Skin of body (tissue), 3 donors: Measurements from ENCODE around the gene ANKRD26. TPM values are rescaled to one million over a fixed set of nuclear protein-coding genes. Genes with fewer than 3 reads are reported as not detected.

Source experiments
- DNase-seq: peaks from one replicate; lab custom pipeline; 2025; lab: John Stamatoyannopoulos, UW
- small RNA-seq: library from RNA; depleted of rRNA; stranded (forward); fragments of <200 nt; gene quantifications from one replicate; pipeline ENCODE3, GENCODE V24; 2014; ENCODE audit warnings: low replicate concordance
- total RNA-seq: library from RNA; depleted of rRNA; stranded (reverse); fragments of >200 nt; gene quantifications from one replicate; pipeline ENCODE4 v1.2.3, GENCODE V29; 2014

Gene ANKRD26
- total RNA-seq, 1 donor from 2014 or later = 17.6 TPM

GRCh38 chr10:27020243-27020642, 80.1 kb downstream of the ANKRD26 start:
- no peak for DNase-seq

DNA sequence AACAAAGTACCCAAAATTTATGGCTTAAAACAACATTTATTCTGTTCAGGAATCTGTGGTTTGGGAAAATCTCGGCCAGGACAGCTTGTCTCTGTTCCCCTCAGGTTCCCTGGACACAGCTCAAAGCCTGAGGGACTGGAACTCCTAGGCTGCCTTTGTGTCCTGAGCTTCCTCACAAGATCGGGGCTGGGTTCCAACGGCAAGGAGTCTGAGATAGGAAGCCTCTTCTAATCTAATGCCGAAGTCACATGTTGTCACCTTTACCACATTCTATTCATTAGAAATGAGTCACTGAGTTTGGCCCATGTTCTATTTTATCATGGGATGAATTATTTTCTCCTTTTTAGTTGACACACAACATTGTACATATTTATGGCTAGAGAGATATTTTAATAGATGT, 80.5 kb downstream of the ANKRD26 start:
- no peak for DNase-seq

DNA sequence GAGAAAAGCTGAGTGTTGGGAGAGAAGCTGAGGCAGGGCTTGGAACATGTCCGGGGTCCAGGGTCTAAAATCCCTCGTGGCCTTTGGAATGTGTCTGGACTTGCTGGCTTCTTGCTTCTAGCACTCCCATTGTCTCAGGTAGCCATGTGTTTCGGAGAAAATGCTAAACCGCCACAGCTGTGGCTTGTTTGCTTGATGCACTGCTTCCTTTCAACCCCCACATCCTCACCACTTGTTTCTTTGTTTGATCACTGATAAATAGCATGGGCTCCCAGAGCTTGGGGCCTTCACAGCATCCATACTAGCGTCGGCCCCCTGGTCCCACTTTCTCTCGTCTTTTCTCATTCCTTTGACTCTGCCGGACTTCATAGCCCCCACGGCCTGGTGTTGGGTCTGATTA, 102.7 kb downstream of the ANKRD26 start:
- DNase-seq = no peak

GRCh38 chr10:26994743-26995142, 105.6 kb downstream of the ANKRD26 start:
- no peak for DNase-seq

- no peak for DNase-seq
Observed at GRCh38 chr10:26987851-26988250, 112.4 kb downstream of the ANKRD26 start.

- no peak for DNase-seq
Observed at GRCh38 chr10:26983156-26983555, 117.1 kb downstream of the ANKRD26 start.

- no peak for DNase-seq
Observed at GRCh38 chr10:26982058-26982457, 118.2 kb downstream of the ANKRD26 start.

GRCh38 chr10:26981232-26981824, 119.0 kb downstream of the ANKRD26 start:
- no peak for DNase-seq

- no peak for DNase-seq
Observed at GRCh38 chr10:26978519-26978918, 121.8 kb downstream of the ANKRD26 start.

DNA sequence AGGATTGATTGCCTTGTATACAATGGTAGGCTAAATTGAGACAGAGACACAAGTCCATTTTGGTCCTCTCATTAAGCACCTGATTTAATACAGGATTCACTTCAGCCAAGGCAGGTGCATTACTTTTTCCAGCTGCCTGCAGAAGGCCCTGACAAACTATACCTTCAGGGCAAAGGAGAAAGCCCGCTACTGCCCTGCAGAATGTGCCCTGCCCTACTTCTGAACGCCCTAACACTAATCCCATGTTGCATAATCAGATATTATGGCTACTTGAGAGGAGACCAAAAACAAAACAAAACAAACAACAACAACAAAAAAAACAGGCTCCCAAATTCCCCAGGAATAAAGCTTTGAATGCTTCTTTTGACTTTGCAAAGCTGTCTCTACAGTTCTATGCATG, 122.7 kb downstream of the ANKRD26 start:
- DNase-seq = no peak

DNA sequence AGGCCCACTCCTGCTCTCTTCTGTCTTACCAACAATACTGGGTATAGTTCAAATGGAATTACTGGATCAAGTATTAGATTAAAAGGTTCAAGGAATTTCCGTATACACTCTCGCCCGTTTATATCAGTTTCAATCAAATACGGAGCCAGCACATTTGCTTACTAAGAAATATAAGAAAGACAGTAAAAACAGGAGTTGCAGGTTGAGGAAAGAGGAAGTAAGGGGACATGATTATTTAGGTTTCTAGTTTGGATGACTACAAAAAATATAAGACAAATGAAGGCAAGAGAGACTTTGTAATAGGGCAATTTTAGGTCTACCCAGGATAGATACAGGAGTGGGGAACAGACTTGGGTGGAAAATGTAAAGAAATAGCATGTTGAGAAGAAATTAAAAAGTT, 129.6 kb downstream of the ANKRD26 start:
- DNase-seq = no peak

- DNase-seq = no peak
Observed at GRCh38 chr10:26969145-26969926, 131.0 kb downstream of the ANKRD26 start.

- DNase-seq = no peak
Observed at GRCh38 chr10:26962835-26963234, 137.5 kb downstream of the ANKRD26 start.

DNA sequence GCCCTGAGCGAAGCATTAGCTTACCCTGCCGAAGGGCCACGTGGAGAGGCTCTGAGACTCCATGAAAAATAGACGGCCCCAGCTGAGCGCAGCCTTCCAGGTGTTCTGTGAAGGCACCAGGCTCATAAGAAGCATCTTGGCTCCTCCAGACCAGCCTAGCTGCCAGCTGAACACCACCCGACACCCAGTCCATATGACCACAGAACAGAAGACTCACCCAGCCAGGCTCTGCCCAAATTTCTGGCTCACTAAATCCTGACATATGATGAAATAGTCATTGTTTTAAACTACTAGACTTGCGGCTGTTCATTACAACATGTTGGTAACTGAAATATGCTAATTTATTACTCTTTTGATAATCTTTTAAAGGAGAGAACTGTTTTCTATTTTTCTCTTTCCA, 140.0 kb downstream of the ANKRD26 start:
- no peak for DNase-seq

- no peak for DNase-seq
Observed at GRCh38 chr10:26959841-26960240, 140.5 kb downstream of the ANKRD26 start.

Small RNAs within 50 kb of the gene (small RNA-seq; reads per million reads assigned to genes)
- not detected for gene RNU6-490P

Other genes with a start within 250 kb of the ANKRD26 start
- gene ABI1, start 239.5 kb downstream of the ANKRD26 start, total RNA-seq = 65.8 TPM
- gene YME1L1, start 53.9 kb upstream of the ANKRD26 start, total RNA-seq = 96.0 TPM
- gene MASTL, start 54.9 kb upstream of the ANKRD26 start, total RNA-seq = 11.7 TPM
- 22.5 TPM for gene ACBD5, start 140.3 kb upstream of the ANKRD26 start, total RNA-seq